BJ (cell line): Measurements from ENCODE around the gene PRKCZ. TPM values are rescaled to one million over a fixed set of nuclear protein-coding genes. Genes with fewer than 3 reads are reported as not detected.

ENCODE experiments used
- CTCF ChIA-PET: fragments of 350-600 bp; formaldehyde crosslinking; extraction: SDS; loops from one replicate; lab custom pipeline; 2021; ENCODE audit warnings: antibody characterized with exemption, inconsistent platforms; lab: Yijun Ruan, JAX
- POLR2A ChIA-PET: fragments of 300-600 bp; sonication (Branson Sonifier 250); formaldehyde crosslinking; extraction: SDS; loops from one replicate; lab custom pipeline; 2021; ENCODE audit warnings: antibody characterized with exemption; lab: Charles Lee
- DNase-seq: peaks from one replicate; pipeline ENCODE4 v3.0.0-alpha.2; 2011; ENCODE audit warnings: low read depth
- H3K27me3 ChIP-seq: 2 replicates; pipeline ENCODE4 v1.6.0; 2011; ENCODE audit warnings: low read length; ENCODE audit not compliant: control insufficient read depth, insufficient read depth
- H3K36me3 ChIP-seq: 2 replicates; pipeline ENCODE4 v1.5.1; 2011; ENCODE audit warnings: low read length; ENCODE audit not compliant: control insufficient read depth, insufficient read depth
- H3K4me3 ChIP-seq: 2 replicates; pipeline ENCODE4 v1.5.1; 2011; ENCODE audit warnings: low read depth, mild to moderate bottlenecking, control low read depth, low read length
- polyA plus RNA-seq: library from polyadenylated mRNA; depleted of rRNA; stranded (reverse); fragments of >200 nt; gene quantifications from 2 replicates; pipeline ENCODE4 v1.2.3, GENCODE V29; 2011
- TF ChIP-seq, protein P1 (sequence below): IDR thresholded peaks from 2 replicates; pipeline ENCODE4 v1.5.1; 2011; ENCODE audit warnings: low read depth, mild to moderate bottlenecking, control low read depth, inconsistent platforms, low read length, moderate library complexity; ENCODE audit not compliant: insufficient read depth

The PRKCZ gene
- polyA plus RNA-seq, 1 experiment, result 2.3 TPM

DNA sequence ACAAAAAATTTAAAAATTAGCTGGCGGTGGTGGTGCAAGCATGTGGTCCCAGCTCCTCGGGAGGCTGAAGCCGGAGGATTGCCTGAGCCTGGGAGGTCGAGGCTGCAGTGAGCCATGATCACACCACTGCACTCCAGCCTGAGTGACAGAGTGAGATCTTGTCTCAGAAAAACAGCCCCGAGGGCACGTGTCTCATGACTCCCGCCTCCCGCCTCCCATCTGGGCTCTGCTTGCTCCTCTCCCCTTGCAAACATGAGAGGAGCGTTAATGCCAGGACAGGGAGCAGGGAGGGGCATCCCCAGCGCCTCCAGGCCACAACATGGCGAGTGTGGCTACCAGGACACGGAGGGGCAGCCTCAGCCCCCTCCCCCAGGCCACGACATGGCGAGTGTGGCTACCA is 116.0 kb downstream of the PRKCZ start:
- no peak for DNase-seq
- POLR2A ChIA-PET, result no interaction called here
- Histone ChIP-seq H3K27me3 (no peaks in the 10 kb centered on the region; the same call in 1 of the 2 replicates), H3K4me3 (no peak overlapping the region), H3K36me3 (no peaks in the 10 kb centered on the region)
- TF ChIP-seq, protein P1, sequence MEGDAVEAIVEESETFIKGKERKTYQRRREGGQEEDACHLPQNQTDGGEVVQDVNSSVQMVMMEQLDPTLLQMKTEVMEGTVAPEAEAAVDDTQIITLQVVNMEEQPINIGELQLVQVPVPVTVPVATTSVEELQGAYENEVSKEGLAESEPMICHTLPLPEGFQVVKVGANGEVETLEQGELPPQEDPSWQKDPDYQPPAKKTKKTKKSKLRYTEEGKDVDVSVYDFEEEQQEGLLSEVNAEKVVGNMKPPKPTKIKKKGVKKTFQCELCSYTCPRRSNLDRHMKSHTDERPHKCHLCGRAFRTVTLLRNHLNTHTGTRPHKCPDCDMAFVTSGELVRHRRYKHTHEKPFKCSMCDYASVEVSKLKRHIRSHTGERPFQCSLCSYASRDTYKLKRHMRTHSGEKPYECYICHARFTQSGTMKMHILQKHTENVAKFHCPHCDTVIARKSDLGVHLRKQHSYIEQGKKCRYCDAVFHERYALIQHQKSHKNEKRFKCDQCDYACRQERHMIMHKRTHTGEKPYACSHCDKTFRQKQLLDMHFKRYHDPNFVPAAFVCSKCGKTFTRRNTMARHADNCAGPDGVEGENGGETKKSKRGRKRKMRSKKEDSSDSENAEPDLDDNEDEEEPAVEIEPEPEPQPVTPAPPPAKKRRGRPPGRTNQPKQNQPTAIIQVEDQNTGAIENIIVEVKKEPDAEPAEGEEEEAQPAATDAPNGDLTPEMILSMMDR, result no peak
- CTCF ChIA-PET, result interaction anchor here (0.8 to 4.1 kb wide), 2 partner anchors 8 to 16 kb away, joined by 5 to 25 read pairs; no protein-coding TSS in a partner anchor

- Histone ChIP-seq H3K36me3 (no peaks in the 10 kb centered on the region), H3K4me3 (no peak overlapping the region), H3K27me3 (no peaks in the 10 kb centered on the region; the same call in 1 of the 2 replicates)
- TF ChIP-seq, protein P1, result no peak
- DNase-seq, result no peak
- CTCF ChIA-PET, result interaction anchor here (0.5 to 4.1 kb wide), 3 partner anchors 8 to 29 kb away, joined by 3 to 25 read pairs (median 5); no protein-coding TSS in a partner anchor
- POLR2A ChIA-PET, result no interaction called here
These were observed 116.5 kb downstream of the PRKCZ start for GRCh38 chr1:2166695-2167094.

- ChIA-PET CTCF (interaction anchor here (2.8 kb wide), 1 partner anchor 28 kb away, joined by 11 read pairs; no protein-coding TSS in a partner anchor), POLR2A (no interaction called here)
These were observed 117.9 kb downstream of the PRKCZ start for GRCh38 chr1:2168090-2168489.

GRCh38 chr1:2168535-2168934 is 118.3 kb downstream of the PRKCZ start:
- POLR2A ChIA-PET, result no interaction called here
- TF ChIP-seq, protein P1, result no peak
- no peaks in the 10 kb centered on the region; the same call in 1 of the 2 replicates for H3K27me3 ChIP-seq
- no peaks in the 10 kb centered on the region for H3K36me3 ChIP-seq
- CTCF ChIA-PET, result interaction anchor here (2.8 kb wide), 1 partner anchor 28 kb away, joined by 11 read pairs; no protein-coding TSS in a partner anchor
- DNase-seq, result no peak
- H3K4me3 ChIP-seq, result no peak overlapping the region

More at GRCh38 chr1:2168090-2168489, 117.9 kb downstream of the PRKCZ start:
- TF ChIP-seq, protein P1, result no peak
- Histone ChIP-seq H3K36me3 (no peaks in the 10 kb centered on the region), H3K27me3 (no peaks in the 10 kb centered on the region; the same call in 1 of the 2 replicates), H3K4me3 (no peak overlapping the region)
- DNase-seq, result no peak

DNA sequence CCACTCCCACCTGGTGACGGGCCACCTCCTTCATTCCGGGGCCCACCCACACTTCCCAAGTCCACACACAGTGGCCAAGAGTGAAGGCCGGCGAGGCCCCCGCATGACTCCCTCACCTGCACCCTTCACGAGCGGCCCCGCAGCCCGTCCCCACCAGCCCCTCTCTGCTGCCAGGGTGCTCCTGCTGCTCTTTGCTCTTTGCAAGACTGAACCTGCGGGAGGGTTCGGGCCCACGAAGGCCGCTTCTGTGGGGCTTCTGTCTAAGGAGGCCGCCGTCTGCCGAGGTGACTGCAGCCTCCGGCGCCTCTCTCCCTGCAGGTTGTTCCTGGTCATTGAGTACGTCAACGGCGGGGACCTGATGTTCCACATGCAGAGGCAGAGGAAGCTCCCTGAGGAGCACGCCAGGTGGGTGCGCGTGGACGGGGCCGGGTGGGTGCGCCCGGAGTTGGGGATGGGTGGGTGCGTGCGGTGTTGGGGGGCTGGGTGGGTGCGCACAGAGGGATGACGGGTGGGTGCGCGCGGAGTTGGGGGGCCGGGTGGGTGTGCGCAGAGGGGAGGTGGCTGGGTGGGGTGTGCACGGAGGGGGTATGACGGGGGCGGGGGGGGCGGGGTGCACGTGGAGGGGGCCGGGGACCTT is 119.1 kb downstream of the PRKCZ start:
- Histone ChIP-seq H3K4me3 (no peak overlapping the region), H3K36me3 (no peaks in the 10 kb centered on the region), H3K27me3 (no peaks in the 10 kb centered on the region; the same call in 1 of the 2 replicates)
- ChIA-PET CTCF (interaction anchor here (2.8 kb wide), 1 partner anchor 29 kb away, joined by 11 read pairs; no protein-coding TSS in a partner anchor), POLR2A (no interaction called here)
- TF ChIP-seq, protein P1, result no peak
- no peak for DNase-seq
